Upper lobe of left lung (tissue), 6 donors: ENCODE data around the gene ECHS1. TPM values are rescaled to one million over a fixed set of nuclear protein-coding genes. Genes with fewer than 3 reads are reported as not detected.

ENCODE experiments used
- ATAC-seq, 2 donors: fragments of 200-7000 bp; cut with Tn5 transposase; one replicate each; pipeline ENCODE4 v1.9.1; 2022; ENCODE audit warnings: mild to moderate bottlenecking in 2 of 2, moderate library complexity in 2 of 2; ENCODE audit not compliant: low FRiP score in 2 of 2
- DNase-seq, 2 donors: peaks; one replicate each; pipeline ENCODE4 v3.0.0-alpha.2; 2019 to 2020
- H3K27ac ChIP-seq, 4 donors: fragments of 200-600 bp; sonication (generic); one replicate each; pipeline ENCODE4 v1.5.1; 2016 to 2019
- H3K27me3 ChIP-seq, 4 donors: fragments of 200-600 bp; sonication (generic); one replicate each; pipeline ENCODE4 v1.5.1; 2017 to 2019
- H3K36me3 ChIP-seq, 4 donors: fragments of 200-600 bp; sonication (generic); one replicate each; pipeline ENCODE4 v1.5.1; 2016 to 2019
- H3K4me1 ChIP-seq, 4 donors: fragments of 200-600 bp; sonication (generic); one replicate each; pipeline ENCODE4 v1.5.1; 2018 to 2019
- H3K4me3 ChIP-seq, 4 donors: fragments of 200-600 bp; sonication (generic); one replicate each; pipeline ENCODE4 v1.5.1; 2017 to 2019; ENCODE audit warnings: mild to moderate bottlenecking in 2 of 4, moderate library complexity in 1 of 4
- H3K9me3 ChIP-seq, 4 donors: fragments of 200-600 bp; sonication (generic); one replicate each; pipeline ENCODE4 v1.5.1; 2018 to 2019
- CTCF ChIP-seq, 6 experiments: fragments of 450-650 bp in 4 of 6; fragments of 200-600 bp in 2 of 6; sonication (generic) in 2 of 6; IDR thresholded peaks; one replicate each; pipeline ENCODE4 v1.5.1; 2016 to 2019; ENCODE audit warnings: antibody characterized with exemption in 6 of 6
- EP300 ChIP-seq, 4 donors: sonication (generic); formaldehyde crosslinking; IDR thresholded peaks; one replicate each; pipeline ENCODE4 v1.5.1; 2017; ENCODE audit warnings: antibody characterized with exemption in 4 of 4, control low read depth in 2 of 4
- POLR2A ChIP-seq, 4 donors: fragments of 450-650 bp; IDR thresholded peaks; one replicate each; pipeline ENCODE4 v1.5.1; 2016 to 2017; ENCODE audit warnings: antibody characterized with exemption in 4 of 4, mild to moderate bottlenecking in 2 of 4
- POLR2AphosphoS5 ChIP-seq, 2 donors: sonication (generic); formaldehyde crosslinking; IDR thresholded peaks; one replicate each; pipeline ENCODE4 v1.5.1; 2017; ENCODE audit warnings: antibody characterized with exemption in 2 of 2
- WGBS, 2 donors: methylation state at CpG; one replicate each; pipeline ENCODE4 v1.1.5; 2017 to 2018; 5-methylcytosine and 5-hydroxymethylcytosine counted together
- total RNA-seq, 6 donors: library from RNA; depleted of rRNA in 4 of 6; stranded (reverse); fragments of >200 nt in 4 of 6; gene quantifications; one replicate each; pipeline versions ENCODE4 v1.1.0 to v1.2.1, GENCODE V29; 2016 to 2021
- donor health status: DM: no; HTN: no; CAD: no; lungs with moderate emphysema.
- donor health status: DM: no; HTN: yes; CAD: no; lungs with severe emphysema.

Gene ECHS1
- total RNA-seq, 6 donors from 2014 or later = 32.5 to 69.6 (median 53.2) TPM

GRCh38 chr10:133365461-133366129, 7.6 kb downstream of the ECHS1 start:
- ATAC-seq (no peak), DNase-seq (no peak)
- Histone ChIP-seq H3K27me3 (no peaks in the 10 kb centered on the region), H3K4me1 (no peaks in the 10 kb centered on the region), H3K27ac (no peak overlapping the region), H3K9me3 (no peaks in the 10 kb centered on the region), H3K4me3 (no peak overlapping the region), H3K36me3 (peaks cover 20 to 80% (median 66%) of the 10 kb centered on the region in 4 donors)
- 88 to 89% methylated on average over 12 to 13 of the region's 13 CpGs for WGBS, 2 donors
- TF ChIP-seq POLR2A (IDR thresholded peaks at IDR 0.05) = no peak
- TF ChIP-seq EP300 (IDR thresholded peaks at IDR 0.05) = no peak
- no peak for TF ChIP-seq POLR2AphosphoS5 (IDR thresholded peaks at IDR 0.05)
- no peak for TF ChIP-seq CTCF (IDR thresholded peaks at IDR 0.05)

DNA sequence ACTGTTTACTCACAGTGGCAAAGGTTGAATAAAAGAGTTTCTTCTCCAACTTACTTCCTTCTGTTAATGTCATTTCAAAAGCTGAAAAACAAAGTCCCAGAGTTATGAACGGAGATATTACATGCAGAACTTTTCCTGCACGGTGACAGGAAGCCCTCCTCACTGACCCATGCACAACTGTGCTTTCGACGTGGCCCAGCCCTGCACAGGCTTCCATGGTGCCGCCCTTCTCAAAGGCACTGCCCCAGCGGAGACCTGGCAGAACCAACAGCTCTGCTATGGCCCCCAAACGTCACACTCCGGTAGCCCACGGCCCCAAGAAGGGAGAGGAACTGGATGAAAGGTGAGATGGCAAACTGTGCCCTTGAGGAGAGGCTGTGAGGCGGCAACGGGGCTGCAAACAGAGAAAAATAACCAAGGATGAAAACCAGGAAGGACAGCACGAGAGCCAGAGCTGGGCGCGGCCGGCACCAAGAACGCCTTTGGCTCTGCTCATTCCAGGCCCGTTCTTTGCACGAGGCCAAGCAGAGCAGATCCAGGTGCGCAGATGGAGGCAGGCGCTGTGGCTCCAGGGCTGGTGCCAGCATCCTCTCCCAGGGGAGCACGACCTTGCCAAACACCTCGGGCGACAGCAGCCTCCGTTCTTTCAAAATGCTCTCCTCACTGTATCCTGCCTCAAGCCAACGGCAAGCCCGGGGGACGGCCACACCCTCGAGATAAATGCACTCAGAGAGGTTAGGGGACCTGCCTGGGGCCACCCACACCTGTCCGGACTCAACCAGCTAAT, 8.3 kb downstream of the ECHS1 start:
- DNase-seq = no peak
- H3K27me3 ChIP-seq = no peaks in the 10 kb centered on the region

GRCh38 chr10:133362846-133363245, 10.3 kb downstream of the ECHS1 start:
- no peaks in the 10 kb centered on the region for H3K9me3 ChIP-seq
- no peaks in the 10 kb centered on the region for H3K27me3 ChIP-seq
- peaks cover 15 to 55% (median 43%) of the 10 kb centered on the region in 4 donors for H3K36me3 ChIP-seq
- ATAC-seq (no peak), DNase-seq (no peak)
- peaks cover 0 to 4% (median 0%) of the 10 kb centered on the region in 4 donors for H3K4me1 ChIP-seq
- no peak for TF ChIP-seq CTCF (IDR thresholded peaks at IDR 0.05)
- no peak for TF ChIP-seq EP300 (IDR thresholded peaks at IDR 0.05)
- TF ChIP-seq POLR2A (IDR thresholded peaks at IDR 0.05) = no peak
- no peak for TF ChIP-seq POLR2AphosphoS5 (IDR thresholded peaks at IDR 0.05)
- no peak overlapping the region for H3K27ac ChIP-seq
- 97% methylated on average over 12 to 13 of the region's 13 CpGs for WGBS, 2 donors
- H3K4me3 ChIP-seq = no peak overlapping the region

More for the DNA sequence above, 8.3 kb downstream of the ECHS1 start:
- Histone ChIP-seq H3K4me3 (no peak overlapping the region), H3K4me1 (no peaks in the 10 kb centered on the region), H3K9me3 (no peaks in the 10 kb centered on the region), H3K36me3 (peaks cover 18 to 72% (median 59%) of the 10 kb centered on the region in 4 donors), H3K27ac (no peak overlapping the region)
- WGBS, 2 donors = 90 to 91% methylated on average over 24 to 29 of the region's 29 CpGs
- TF ChIP-seq POLR2A (IDR thresholded peaks at IDR 0.05) (no peak), POLR2AphosphoS5 (IDR thresholded peaks at IDR 0.05) (no peak), CTCF (IDR thresholded peaks at IDR 0.05) (no peak)
- ATAC-seq = no peak

DNA sequence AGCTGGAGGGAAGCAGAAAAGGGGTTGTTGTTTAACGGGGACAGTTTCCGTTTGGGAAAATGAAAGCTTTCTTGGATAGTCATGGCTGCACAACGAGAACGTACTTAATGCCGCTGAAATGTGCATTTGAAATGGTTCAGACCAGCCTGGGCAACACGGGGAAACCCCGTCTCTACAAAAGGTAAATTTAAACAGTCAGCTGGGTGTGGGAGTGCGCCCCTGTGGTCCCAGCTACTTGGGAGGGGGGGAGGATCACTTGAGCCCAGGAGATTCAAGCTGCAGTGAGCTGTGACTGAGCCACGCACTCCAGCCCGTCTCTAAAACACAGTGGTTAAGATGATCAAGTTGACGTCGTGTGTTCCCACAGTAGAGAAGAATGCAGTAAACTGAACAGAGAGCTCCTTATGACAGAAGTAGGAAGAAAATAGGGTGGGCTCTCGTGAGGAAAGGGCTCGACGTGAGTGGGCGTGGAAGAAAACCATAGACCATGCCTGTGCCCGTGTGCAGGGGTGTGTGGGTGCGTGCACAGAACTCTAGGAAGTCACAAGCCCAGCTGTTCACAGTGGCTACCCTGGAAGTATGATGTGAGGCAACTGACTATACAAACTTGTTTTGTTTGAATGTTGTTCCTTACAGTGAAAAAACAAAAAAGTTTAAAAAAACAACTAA, 11.2 kb downstream of the ECHS1 start:
- 75 to 80% methylated on average over 18 of the region's 18 CpGs for WGBS, 2 donors
- DNase-seq = no peak
- Histone ChIP-seq H3K27me3 (peaks cover 0 to 2% (median 0%) of the 10 kb centered on the region in 4 donors), H3K4me1 (peaks cover 4 to 13% (median 7%) of the 10 kb centered on the region in 4 donors), H3K4me3 (no peak overlapping the region), H3K9me3 (no peaks in the 10 kb centered on the region), H3K36me3 (peaks cover 15 to 53% (median 40%) of the 10 kb centered on the region in 4 donors), H3K27ac (no peak overlapping the region)
- no peak for TF ChIP-seq POLR2A (IDR thresholded peaks at IDR 0.05)
- TF ChIP-seq CTCF (IDR thresholded peaks at IDR 0.05) = no peak
- TF ChIP-seq EP300 (IDR thresholded peaks at IDR 0.05) = no peak
- no peak for TF ChIP-seq POLR2AphosphoS5 (IDR thresholded peaks at IDR 0.05)
- no peak for ATAC-seq
